HEK293T (cell line): ENCODE results near the gene RPAP2.

Experiments
- CTCF ChIA-PET: fragments of 350-600 bp; formaldehyde crosslinking; extraction: SDS; loops from one replicate; lab custom pipeline; 2021; ENCODE audit warnings: antibody characterized with exemption, inconsistent platforms; lab: Yijun Ruan, JAX
- POLR2A ChIA-PET: fragments of 350-600 bp; formaldehyde crosslinking; extraction: SDS; loops from one replicate; lab custom pipeline; 2020; ENCODE audit warnings: antibody characterized with exemption, inconsistent platforms; lab: Yijun Ruan, JAX
- DNase-seq: peaks from one replicate; pipeline ENCODE4 v3.0.0; 2012; ENCODE audit warnings: mixed read lengths; ENCODE audit errors: extremely low spot score
- ARNT ChIP-seq: fragments of 450-650 bp; IDR thresholded peaks from 2 replicates; pipeline ENCODE4 v1.6.1; 2017; ENCODE audit warnings: mild to moderate bottlenecking
- BHLHE40 ChIP-seq: fragments of 450-650 bp; IDR thresholded peaks from 2 replicates; pipeline ENCODE4 v1.6.1; 2016; ENCODE audit warnings: mild to moderate bottlenecking, moderate library complexity, borderline replicate concordance
- CTBP1 ChIP-seq: fragments of 450-650 bp; IDR thresholded peaks from 2 replicates; pipeline ENCODE4 v1.6.1; 2016; ENCODE audit warnings: borderline replicate concordance
- ELF4 ChIP-seq: fragments of 450-650 bp; IDR thresholded peaks from 2 replicates; pipeline ENCODE4 v1.6.1; 2017; ENCODE audit warnings: antibody characterized with exemption
- FOXA1 ChIP-seq: fragments of 450-650 bp; IDR thresholded peaks from 2 replicates; pipeline ENCODE4 v1.6.1; 2016; ENCODE audit warnings: mild to moderate bottlenecking
- FOXK2 ChIP-seq: fragments of 450-650 bp; IDR thresholded peaks from 2 replicates; pipeline ENCODE4 v1.6.1; 2016; ENCODE audit warnings: mild to moderate bottlenecking
- FOXM1 ChIP-seq: fragments of 450-650 bp; IDR thresholded peaks from 2 replicates; pipeline ENCODE4 v1.6.1; 2017; ENCODE audit warnings: mild to moderate bottlenecking, borderline replicate concordance
- HDGF ChIP-seq: fragments of 450-650 bp; IDR thresholded peaks from 2 replicates; pipeline ENCODE4 v1.6.1; 2017; ENCODE audit warnings: antibody characterized with exemption, borderline replicate concordance
- L3MBTL2 ChIP-seq: fragments of 450-650 bp; conservative IDR thresholded peaks from 2 replicates; pipeline ENCODE4 v1.6.1; 2016; ENCODE audit warnings: mild to moderate bottlenecking
- LEF1 ChIP-seq: fragments of 450-650 bp; IDR thresholded peaks from 2 replicates; pipeline ENCODE4 v1.6.1; 2017; ENCODE audit warnings: mild to moderate bottlenecking, borderline replicate concordance
- NFRKB ChIP-seq: fragments of 450-650 bp; IDR thresholded peaks from 2 replicates; pipeline ENCODE4 v1.6.1; 2016; ENCODE audit warnings: mild to moderate bottlenecking, moderate library complexity
- SP1 ChIP-seq: fragments of 450-650 bp; IDR thresholded peaks from 2 replicates; pipeline ENCODE4 v1.6.1; 2017
- SUZ12 ChIP-seq: fragments of 450-650 bp; IDR thresholded peaks from 2 replicates; pipeline ENCODE4 v1.6.1; 2016; ENCODE audit warnings: mild to moderate bottlenecking
- TARDBP ChIP-seq: fragments of 450-650 bp; IDR thresholded peaks from 2 replicates; pipeline ENCODE4 v1.6.1; 2016
- ZNF384 ChIP-seq: fragments of 450-650 bp; IDR thresholded peaks from 2 replicates; pipeline ENCODE4 v1.6.1; 2016
- TF ChIP-seq, protein P1 (sequence below): fragments of 450-650 bp; IDR thresholded peaks from 2 replicates; pipeline ENCODE4 v1.6.1; 2016

Gene RPAP2

DNA sequence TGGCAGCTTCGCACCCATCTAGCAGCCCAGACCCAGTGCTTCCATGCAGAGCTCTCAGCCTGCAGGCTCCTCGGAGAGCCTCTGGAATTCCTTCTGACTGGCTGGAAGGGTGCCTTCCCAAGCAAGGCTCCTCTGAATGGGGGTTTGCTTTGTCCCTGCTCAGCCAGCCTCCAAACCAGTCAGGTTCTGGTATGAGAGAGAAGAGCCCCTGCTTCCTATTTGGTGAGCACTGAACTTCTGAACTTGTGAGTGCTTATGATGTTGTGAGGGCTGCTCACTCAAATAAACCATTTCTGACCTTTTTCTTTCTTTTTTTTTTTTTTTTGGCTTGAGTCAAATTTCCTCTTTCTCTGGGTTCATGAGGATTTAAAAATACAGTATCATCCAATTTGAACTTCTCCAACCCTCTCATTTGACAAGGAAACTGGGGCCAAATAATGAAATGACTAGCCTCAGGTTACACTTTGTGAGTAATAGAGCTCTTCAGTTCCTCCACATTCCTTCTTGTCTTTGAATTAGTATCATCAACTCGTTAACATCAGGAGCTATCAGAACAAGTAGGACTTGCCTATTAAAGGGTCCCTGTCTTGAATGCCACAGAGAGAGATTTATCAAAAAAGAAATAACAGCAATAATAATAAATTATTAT, 148.3 kb downstream of the RPAP2 start:
- ChIA-PET POLR2A (no interaction called here), CTCF (interaction anchor here (0.7 kb wide), 1 partner anchor 370 kb away, joined by 3 read pairs; no protein-coding TSS in a partner anchor)
- TF ChIP-seq FOXA1 (no peak), NFRKB (no peak), BHLHE40 (no peak), TARDBP (no peak), FOXM1 (no peak), CTBP1 (no peak), SP1 (no peak), HDGF (no peak), L3MBTL2 (no peak), ZNF384 (no peak), LEF1 (no peak), SUZ12 (no peak), ELF4 (no peak), ARNT (no peak), FOXK2 (no peak)
- TF ChIP-seq, protein P1, sequence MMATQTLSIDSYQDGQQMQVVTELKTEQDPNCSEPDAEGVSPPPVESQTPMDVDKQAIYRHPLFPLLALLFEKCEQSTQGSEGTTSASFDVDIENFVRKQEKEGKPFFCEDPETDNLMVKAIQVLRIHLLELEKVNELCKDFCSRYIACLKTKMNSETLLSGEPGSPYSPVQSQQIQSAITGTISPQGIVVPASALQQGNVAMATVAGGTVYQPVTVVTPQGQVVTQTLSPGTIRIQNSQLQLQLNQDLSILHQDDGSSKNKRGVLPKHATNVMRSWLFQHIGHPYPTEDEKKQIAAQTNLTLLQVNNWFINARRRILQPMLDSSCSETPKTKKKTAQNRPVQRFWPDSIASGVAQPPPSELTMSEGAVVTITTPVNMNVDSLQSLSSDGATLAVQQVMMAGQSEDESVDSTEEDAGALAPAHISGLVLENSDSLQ = no peak
- DNase-seq = no peak

DNA sequence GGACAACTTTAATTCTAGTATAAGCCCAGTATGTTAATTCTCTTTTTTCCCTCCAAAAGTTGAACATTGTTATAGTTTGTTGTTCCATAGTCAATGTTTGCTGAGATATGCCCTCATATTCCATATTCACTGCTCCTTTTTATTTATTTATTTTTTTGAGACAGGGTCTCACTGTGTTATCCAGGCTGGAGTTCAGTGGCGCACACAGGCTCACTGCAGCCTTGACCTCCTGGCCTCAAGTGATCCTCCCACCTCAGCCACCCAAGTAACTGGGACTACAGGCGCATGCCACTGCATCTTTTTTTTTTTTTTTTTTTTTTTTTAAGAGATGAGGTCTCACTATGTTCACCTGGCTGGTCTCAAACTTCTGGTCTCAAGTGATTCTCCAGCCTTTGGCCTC, 149.1 kb downstream of the RPAP2 start:
- CTCF ChIA-PET = no interaction called here
- TF ChIP-seq L3MBTL2 (no peak), FOXK2 (no peak), BHLHE40 (no peak), FOXM1 (no peak), ARNT (no peak), ELF4 (no peak), TARDBP (no peak), LEF1 (no peak), FOXA1 (no peak), HDGF (no peak)
- TF ChIP-seq, protein P1 = no peak
- no peak for DNase-seq
- POLR2A ChIA-PET = no interaction called here
